Islet precursor cell (in vitro differentiated cells): Measurements from ENCODE around the gene OR52B2.
"Not testable (repeated sequence)": the region's sequence is repeated elsewhere in the genome, so short reads cannot be mapped to it uniquely, and the experiment has no call there.

Experiments used
- DNase-seq: peaks from one replicate; pipeline ENCODE4 v3.0.0-alpha.2; 2018

Gene OR52B2

GRCh38 chr11:6151117-6151516, 19.0 kb downstream of the OR52B2 start:
- no peak for DNase-seq

- DNase-seq, result not testable (repeated sequence)
These were observed 26.4 kb downstream of the OR52B2 start for GRCh38 chr11:6143737-6144136.

DNA sequence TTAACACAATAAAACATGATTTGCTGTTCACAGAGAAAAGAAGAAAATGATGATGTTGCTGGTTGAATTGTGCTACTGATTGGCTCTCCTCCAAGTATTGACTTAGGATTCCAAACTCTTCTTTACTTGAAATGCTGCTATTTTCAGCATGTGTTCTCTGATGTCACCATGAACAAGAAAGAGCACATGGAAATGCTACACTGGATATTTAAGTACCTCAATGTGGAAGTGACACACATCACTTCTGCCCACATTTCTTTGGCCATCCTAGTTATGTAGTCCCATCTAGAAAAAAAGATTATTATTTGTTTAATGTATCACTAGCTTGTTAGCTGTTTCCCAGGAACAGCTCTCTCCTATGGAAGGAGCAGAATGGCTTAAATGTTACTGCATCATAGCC, 27.2 kb downstream of the OR52B2 start:
- DNase-seq, result no peak

DNA sequence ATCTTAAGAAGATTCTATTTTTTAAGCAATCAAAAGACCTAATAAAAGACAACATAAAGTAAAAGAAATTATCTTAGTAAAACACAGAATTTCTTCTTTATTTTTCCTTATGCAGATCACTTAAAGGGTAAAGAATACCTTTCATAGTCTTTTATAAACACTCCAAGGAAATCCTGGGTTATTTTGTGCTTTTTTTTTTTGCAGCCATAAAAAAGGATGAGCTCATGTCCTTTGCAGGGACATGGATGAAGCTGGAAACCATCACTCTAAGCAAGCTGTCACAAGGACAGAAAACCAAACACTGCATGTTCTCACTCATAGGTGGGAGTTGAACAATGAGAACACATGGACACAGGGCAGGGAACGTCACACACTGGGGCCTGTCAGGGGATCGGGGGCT, 34.2 kb downstream of the OR52B2 start:
- DNase-seq, result not testable (repeated sequence)

GRCh38 chr11:6132431-6132830, 37.7 kb downstream of the OR52B2 start:
- DNase-seq, result no peak

DNA sequence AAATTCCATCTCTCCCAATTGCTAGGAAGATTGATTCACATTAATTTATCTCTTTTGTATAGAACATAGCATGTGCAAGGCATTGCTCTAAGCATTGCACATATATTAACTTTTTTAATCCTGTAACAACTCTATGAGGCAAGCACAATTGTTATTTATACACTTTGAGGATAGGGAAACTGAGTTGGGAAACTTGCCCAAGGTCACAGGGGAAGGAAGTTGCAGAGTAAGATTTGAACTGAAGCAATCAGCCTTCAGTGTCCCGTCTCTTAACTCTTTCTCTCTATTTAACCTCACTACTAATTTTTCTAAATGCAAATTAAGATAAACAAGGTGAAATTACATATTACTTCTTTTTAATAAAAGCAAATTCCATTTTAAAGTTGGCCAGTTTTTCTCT, 40.5 kb downstream of the OR52B2 start:
- no peak for DNase-seq

DNA sequence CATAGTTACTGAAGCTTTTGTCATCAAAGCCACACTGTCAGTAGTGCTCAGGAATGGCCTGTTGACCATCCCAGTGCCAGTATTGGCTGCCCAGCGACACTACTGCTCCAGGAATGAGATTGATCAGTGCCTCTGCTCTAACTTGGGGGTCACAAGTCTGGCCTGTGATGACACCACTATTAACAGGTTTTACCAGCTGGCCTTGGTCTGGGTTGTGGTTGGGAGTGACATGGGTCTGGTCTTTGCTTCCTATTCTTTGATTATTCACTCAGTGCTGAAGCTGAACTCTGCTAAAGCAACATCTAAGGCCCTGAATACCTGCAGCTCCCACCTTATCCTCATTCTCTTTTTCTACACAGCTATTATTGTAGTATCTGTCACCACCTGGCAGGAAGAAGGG, 41.1 kb downstream of the OR52B2 start:
- no peak for DNase-seq

GRCh38 chr11:6127881-6128280, 42.2 kb downstream of the OR52B2 start:
- DNase-seq, result no peak

DNA sequence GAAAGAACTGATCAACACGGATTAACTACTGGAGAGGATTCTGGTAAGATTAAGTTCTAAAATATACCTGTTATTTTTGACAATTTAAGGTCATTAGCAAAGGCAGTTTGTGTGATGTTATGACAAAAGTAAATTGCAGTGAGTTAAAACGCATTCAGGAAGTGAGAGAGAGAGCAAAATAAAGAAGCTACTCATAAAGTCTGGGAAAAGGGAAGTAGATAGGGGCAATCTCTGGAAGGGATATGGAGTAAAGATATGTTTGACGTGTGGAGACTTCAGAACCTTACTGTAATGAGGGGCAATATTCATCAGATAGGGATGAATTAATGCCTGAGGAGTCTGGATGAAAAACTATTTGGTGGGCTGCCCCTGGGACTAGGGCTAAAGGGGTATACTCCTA, 45.9 kb downstream of the OR52B2 start:
- DNase-seq, result no peak
